AG09319 (cell line): ENCODE data around the gene LMO2.

ENCODE experiments used
- DNase-seq: peaks from one replicate; pipeline ENCODE4 v3.0.0-alpha.2; 2010; ENCODE audit warnings: low read depth; ENCODE audit errors: extremely low read depth
- TF ChIP-seq, protein P1 (sequence below): IDR thresholded peaks from 2 replicates; pipeline ENCODE4 v1.5.1; 2011; ENCODE audit warnings: low read depth, mild to moderate bottlenecking, inconsistent platforms, low read length, moderate library complexity

LMO2 gene

DNA sequence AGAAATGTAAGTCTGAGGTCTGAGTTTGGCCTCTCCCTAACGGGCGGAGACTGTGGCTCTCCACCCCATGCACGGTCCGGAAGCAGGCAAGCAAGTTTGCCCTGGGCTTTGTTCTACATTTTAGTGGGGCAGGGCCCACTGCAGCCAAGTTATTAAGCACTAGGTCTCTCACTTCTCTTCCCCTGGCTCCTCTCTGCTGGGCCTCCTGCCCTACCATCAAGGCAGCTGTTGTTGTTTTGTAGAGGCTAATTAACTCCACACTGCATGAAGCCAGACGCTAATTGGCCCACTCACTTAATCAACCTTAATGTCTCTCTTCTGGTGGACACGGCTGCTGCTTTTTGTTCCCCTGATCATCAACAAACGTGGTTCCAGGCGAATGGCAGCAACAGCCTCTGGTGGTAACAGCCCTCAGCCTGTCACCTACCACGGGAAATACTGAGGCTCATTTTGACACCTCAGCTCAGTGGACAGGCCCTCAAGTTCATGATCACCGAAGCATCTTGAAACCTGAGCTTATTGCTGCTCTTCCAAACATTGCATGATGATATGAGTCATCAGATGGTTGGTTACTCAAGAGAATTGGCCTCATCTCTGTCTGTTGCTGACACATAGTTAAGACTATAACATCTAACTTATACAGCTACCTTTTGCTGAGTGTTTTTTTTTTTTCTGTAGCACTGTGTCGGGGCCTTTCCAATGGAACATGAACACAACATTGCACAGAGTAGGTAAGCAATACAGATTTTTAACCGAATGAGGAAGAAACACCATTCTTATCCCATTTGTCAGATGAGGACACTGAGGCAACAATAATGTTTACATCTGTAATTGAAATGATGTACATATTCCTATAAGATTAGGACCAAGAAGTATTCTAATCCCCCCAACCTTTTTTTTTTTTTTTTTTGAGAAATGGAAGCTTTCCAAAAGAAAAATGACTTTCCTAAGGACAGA is 20.8 kb upstream of the LMO2 start:
- DNase-seq: peak; percentile 51
- TF ChIP-seq, protein P1, sequence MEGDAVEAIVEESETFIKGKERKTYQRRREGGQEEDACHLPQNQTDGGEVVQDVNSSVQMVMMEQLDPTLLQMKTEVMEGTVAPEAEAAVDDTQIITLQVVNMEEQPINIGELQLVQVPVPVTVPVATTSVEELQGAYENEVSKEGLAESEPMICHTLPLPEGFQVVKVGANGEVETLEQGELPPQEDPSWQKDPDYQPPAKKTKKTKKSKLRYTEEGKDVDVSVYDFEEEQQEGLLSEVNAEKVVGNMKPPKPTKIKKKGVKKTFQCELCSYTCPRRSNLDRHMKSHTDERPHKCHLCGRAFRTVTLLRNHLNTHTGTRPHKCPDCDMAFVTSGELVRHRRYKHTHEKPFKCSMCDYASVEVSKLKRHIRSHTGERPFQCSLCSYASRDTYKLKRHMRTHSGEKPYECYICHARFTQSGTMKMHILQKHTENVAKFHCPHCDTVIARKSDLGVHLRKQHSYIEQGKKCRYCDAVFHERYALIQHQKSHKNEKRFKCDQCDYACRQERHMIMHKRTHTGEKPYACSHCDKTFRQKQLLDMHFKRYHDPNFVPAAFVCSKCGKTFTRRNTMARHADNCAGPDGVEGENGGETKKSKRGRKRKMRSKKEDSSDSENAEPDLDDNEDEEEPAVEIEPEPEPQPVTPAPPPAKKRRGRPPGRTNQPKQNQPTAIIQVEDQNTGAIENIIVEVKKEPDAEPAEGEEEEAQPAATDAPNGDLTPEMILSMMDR: no peak

DNA sequence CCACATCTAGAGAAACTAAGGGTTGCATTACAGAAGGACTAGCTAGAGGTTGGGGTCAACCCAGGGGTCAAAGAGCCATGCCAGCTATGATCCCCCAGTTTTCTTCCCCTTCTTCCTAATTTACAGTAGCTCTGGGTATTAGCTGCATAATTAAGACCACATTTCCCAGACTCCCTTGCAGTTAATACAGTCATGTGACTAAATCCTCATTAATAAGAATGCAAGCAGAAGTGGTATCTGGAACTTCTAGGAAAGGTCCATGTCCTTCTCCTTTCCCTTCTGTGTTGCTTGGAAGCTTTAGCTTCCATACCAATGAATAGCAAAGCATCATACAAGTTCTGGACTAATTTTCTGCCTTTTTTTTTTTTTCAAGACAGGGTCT is 19.1 kb upstream of the LMO2 start:
- no peak for DNase-seq
- TF ChIP-seq, protein P1: no peak

DNA sequence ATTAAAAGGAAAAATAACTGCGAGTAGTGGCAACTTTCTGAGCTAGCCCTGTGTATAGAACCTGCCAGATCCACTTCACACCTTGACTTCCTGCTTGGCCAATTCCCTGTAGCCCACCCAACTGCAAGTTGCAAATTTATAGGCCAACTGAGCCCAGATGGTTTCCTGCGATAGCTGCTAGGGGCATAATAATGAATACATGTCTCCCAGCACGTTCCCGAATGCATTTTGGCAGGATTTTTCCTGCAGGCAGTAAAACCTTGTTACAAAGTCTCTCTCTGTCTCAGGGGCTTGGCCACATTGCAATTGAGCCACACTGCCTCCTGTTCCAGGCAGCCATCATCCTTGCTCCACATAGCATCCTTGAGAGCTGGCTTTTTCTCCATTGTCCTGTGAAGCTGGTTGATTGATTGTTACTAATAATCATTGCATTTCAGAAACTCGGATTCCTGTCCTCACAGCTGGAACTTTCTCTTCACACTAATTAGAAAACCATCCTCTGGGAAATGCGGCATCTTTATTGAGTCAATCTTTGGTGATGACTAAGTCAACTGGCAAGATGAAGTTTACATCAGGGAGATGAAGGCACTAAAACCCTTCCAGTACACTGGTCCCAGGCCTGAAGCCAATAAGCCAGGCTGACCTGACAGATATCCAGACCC is 18.6 kb upstream of the LMO2 start:
- TF ChIP-seq, protein P1: no peak
- DNase-seq: no peak

DNA sequence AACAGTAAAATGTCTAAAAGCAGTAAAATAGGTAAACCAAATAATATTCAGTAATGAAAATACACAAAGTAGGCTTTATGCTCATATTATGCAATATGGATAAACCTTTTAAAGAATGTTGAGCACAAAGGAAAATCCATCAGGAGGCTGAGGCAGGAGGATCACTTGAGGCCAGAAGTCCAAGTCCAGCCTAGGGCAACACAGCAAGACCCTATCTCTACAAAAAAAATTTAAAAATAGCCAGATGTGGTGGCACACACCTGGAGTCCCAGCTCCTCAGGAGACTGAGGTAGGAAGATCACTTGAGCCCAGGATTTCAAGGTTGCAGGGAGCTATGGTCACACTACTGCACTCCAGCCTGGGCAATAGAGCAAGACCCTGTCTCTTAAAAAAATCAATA is 17.7 kb upstream of the LMO2 start:
- DNase-seq: no peak
- TF ChIP-seq, protein P1: no peak

DNA sequence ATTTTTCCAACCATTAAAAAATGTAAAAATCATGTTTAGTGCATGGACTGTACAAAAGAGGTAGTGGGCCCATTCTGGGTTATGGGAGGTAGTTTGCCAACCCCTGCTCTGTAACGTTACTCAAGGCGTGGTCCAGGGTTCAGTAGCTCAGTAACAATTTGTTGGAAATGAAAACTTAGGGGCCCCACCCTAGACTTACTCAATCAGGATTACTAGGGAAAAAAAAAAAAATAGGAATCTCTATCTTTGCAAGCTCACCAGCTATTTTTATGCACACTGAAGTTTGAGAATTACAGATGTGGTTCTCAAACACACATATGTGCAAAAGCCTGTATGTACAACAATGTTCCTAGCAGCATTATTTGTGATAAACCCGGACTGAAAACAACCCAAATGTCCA is 17.3 kb upstream of the LMO2 start:
- DNase-seq: no peak
- TF ChIP-seq, protein P1: no peak

DNA sequence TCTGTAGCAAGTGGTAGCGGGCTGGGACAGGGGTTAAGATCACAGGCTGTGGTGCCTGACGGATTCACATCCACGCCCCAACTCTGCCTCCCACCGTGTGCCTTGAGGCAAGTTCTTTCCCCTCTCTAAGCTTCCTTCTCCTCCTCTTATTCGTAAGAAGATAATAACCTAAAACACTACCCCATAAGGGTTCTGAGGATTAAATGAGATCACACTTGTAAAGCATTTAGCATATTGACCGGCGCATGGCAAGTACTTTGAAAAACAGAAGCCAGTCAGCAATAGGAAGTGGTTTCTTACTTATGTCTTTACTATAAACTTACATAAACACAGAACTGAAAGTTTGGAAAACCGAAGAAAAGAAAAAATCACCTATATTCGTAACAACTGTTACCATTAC is 15.5 kb upstream of the LMO2 start:
- no peak for DNase-seq
- TF ChIP-seq, protein P1: no peak
